ENCODE measurements around the gene COL1A1. TPM values are rescaled to one million over a fixed set of nuclear protein-coding genes. Genes with fewer than 3 reads are reported as not detected.

Gene COL1A1
- total RNA-seq, 1 experiment from 2014 or later: 104 TPM

DNA sequence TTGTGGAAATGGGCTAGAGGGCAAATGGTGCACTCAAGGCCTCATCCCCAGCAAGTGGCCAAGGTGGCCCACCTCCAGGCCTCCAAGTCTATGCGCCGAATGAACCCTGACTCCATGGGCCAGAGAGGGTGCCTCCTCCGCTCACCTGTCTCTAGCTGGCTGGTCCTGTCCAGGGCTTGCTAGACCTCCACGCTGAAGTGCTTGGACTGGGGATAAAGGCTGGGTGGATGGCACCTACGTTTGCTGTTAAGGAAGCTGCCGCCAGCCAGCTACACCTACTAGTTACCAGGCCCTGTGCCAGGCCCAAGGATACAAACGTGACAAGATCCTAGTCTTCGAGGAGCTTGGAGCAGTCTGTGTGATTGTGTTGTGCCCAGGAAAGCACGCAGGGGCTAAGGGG lies 36.4 kb downstream of the COL1A1 start:
- H4K20me1 ChIP-seq (ENCODE audit: control insufficient read depth, insufficient read depth, insufficient read length): no peaks in the 10 kb centered on the region
- WGBS (ENCODE audit: extremely low coverage, insufficient read length, low lambda C conversion rate): no CpG with 5 or more reads among the region's 9 CpGs
- H3K4me3 Mint-ChIP-seq: no peak overlapping the region

More for the DNA sequence above, 36.4 kb downstream of the COL1A1 start:
- TF ChIP-seq, protein P1, sequence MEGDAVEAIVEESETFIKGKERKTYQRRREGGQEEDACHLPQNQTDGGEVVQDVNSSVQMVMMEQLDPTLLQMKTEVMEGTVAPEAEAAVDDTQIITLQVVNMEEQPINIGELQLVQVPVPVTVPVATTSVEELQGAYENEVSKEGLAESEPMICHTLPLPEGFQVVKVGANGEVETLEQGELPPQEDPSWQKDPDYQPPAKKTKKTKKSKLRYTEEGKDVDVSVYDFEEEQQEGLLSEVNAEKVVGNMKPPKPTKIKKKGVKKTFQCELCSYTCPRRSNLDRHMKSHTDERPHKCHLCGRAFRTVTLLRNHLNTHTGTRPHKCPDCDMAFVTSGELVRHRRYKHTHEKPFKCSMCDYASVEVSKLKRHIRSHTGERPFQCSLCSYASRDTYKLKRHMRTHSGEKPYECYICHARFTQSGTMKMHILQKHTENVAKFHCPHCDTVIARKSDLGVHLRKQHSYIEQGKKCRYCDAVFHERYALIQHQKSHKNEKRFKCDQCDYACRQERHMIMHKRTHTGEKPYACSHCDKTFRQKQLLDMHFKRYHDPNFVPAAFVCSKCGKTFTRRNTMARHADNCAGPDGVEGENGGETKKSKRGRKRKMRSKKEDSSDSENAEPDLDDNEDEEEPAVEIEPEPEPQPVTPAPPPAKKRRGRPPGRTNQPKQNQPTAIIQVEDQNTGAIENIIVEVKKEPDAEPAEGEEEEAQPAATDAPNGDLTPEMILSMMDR (conservative IDR thresholded peaks at IDR 0.05): no peak
- H4K91ac ChIP-seq (ENCODE audit: insufficient read length, low read depth, low read length): no peak overlapping the region
- Mint-ChIP-seq H3K4me1 (peaks cover 22 to 56% of the 10 kb centered on the region in 2 experiments), H3K27ac (peak overlapping the region in 1 of 3 experiments; percentile 45; a peak in 1 of 7 replicates), H3K9me3 (no peaks in the 10 kb centered on the region; a peak in 1 of 5 replicates), H3K36me3 (ENCODE audit: insufficient read depth in 1 of 3, low read depth in 3 of 3) (no peaks in the 10 kb centered on the region), H3K27me3 (ENCODE audit: low read depth) (peaks cover 27% of the 10 kb centered on the region)
- no peak overlapping the region for H4K5ac ChIP-seq (ENCODE audit: insufficient read length, low read depth, low read length)
- H3K9ac ChIP-seq (ENCODE audit: extremely low read depth, insufficient read length, low read length): no peak overlapping the region
- no peak overlapping the region for H3K27ac ChIP-seq (ENCODE audit: insufficient read length, low read depth, low read length)
- H3K56ac ChIP-seq (ENCODE audit: insufficient read length, low read depth, low read length): no peak overlapping the region
- no peaks in the 10 kb centered on the region for H3K79me2 ChIP-seq (ENCODE audit: insufficient read depth, low read length)
- H3K4me2 ChIP-seq (ENCODE audit: insufficient read depth, insufficient read length, low read length): no peak overlapping the region
- no peak overlapping the region for H2BK15ac ChIP-seq (ENCODE audit: low read depth, low read length)
- H4K8ac ChIP-seq (replicated peaks; ENCODE audit: insufficient read length, low read depth, low read length): no peak overlapping the region
- H2BK12ac ChIP-seq (ENCODE audit: insufficient read length, low read depth, low read length): no peak overlapping the region
- H3K14ac ChIP-seq (ENCODE audit: insufficient read depth, low read length): no peak overlapping the region
- H2AFZ ChIP-seq (ENCODE audit: low read length): no peak overlapping the region
- peaks cover 13% of the 10 kb centered on the region for H3K23me2 ChIP-seq (ENCODE audit: insufficient read length, low read depth, low read length, poor library complexity, severe bottlenecking)
- peaks cover 3% of the 10 kb centered on the region; the same call in 1 of the 2 replicates for H3K4me1 ChIP-seq (ENCODE audit: insufficient read depth, low read length)
- H2AK5ac ChIP-seq (ENCODE audit: insufficient read length, low read length): no peak overlapping the region
- no peak overlapping the region for H3K18ac ChIP-seq (ENCODE audit: insufficient read length, low read depth, low read length)
- no peak overlapping the region for H3T11ph ChIP-seq (ENCODE audit: low read length)
- H2BK120ac ChIP-seq (ENCODE audit: low read depth, low read length, poor library complexity, severe bottlenecking): no peak overlapping the region
- no peak overlapping the region for H2BK20ac ChIP-seq (ENCODE audit: low read depth, low read length, poor library complexity, severe bottlenecking)
- no peaks in the 10 kb centered on the region for H3K79me1 ChIP-seq (ENCODE audit: insufficient read depth, low read depth, low read length, poor library complexity, severe bottlenecking)
- no peak overlapping the region for H3K23ac ChIP-seq (ENCODE audit: insufficient read length, low read depth, low read length)
- no peak for DNase-seq
- no peaks in the 10 kb centered on the region for H3K9me3 ChIP-seq (ENCODE audit: control insufficient read depth, low read depth, low read length)
- no peaks in the 10 kb centered on the region; the same call in 1 of the 2 replicates for H3K27me3 ChIP-seq (ENCODE audit: insufficient read depth, low read length)
- no peak overlapping the region for H3K4ac ChIP-seq (ENCODE audit: low read depth, low read length)
- no peak overlapping the region for H2BK5ac ChIP-seq (ENCODE audit: insufficient read length, low read length)

All from H9 (cell line).